Spleen (tissue), 11 donors: Measurements from ENCODE around the gene SNX30. TPM values are rescaled to one million over a fixed set of nuclear protein-coding genes. Genes with fewer than 3 reads are reported as not detected.

Experiments
- DNase-seq: peaks from one replicate; pipeline ENCODE4 v3.0.0-alpha.2; 2020
- H3K27ac ChIP-seq, 8 donors: fragments of 200-600 bp; sonication (generic) in 7 of 8; 1 replicate in 4 of 8; 2 replicates in 4 of 8; pipeline versions ENCODE4 v1.5.0 to v1.8.0; 2016 to 2021; ENCODE audit warnings: inconsistent platforms in 4 of 8, mild to moderate bottlenecking in 4 of 8, moderate library complexity in 1 of 8
- H3K27me3 ChIP-seq, 7 donors: fragments of 200-600 bp; sonication (generic) in 6 of 7; replicated peaks in 1 of 7; 1 replicate in 4 of 7; 2 replicates in 3 of 7; pipeline versions ENCODE4 v1.5.0 to v1.8.0; 2016 to 2021; ENCODE audit warnings: inconsistent platforms in 3 of 7, mild to moderate bottlenecking in 1 of 7
- H3K36me3 ChIP-seq, 6 donors: fragments of 200-600 bp; sonication (generic) in 5 of 6; 1 replicate in 4 of 6; 2 replicates in 2 of 6; pipeline versions ENCODE4 v1.5.0 to v1.8.0; 2016 to 2021; ENCODE audit warnings: inconsistent platforms in 2 of 6
- H3K4me1 ChIP-seq, 6 donors: fragments of 200-600 bp; sonication (generic) in 5 of 6; 1 replicate in 3 of 6; 2 replicates in 3 of 6; pipeline versions ENCODE4 v1.5.0 to v1.8.0; 2016 to 2021; ENCODE audit warnings: inconsistent platforms in 3 of 6
- H3K4me3 ChIP-seq, 8 donors: fragments of 200-600 bp; sonication (generic) in 7 of 8; 1 replicate in 4 of 8; 2 replicates in 4 of 8; pipeline versions ENCODE4 v1.5.0 to v1.8.0; 2016 to 2021; ENCODE audit warnings: inconsistent platforms in 4 of 8, mild to moderate bottlenecking in 4 of 8, moderate library complexity in 2 of 8
- H3K9me3 ChIP-seq, 8 donors: fragments of 200-600 bp; sonication (generic) in 7 of 8; 1 replicate in 4 of 8; 2 replicates in 4 of 8; pipeline versions ENCODE4 v1.5.0 to v1.8.0; 2016 to 2021; ENCODE audit warnings: inconsistent platforms in 4 of 8
- POLR2A ChIP-seq, 3 donors: fragments of 450-650 bp; IDR thresholded peaks; one replicate each; pipeline ENCODE4 v1.5.1; 2017; ENCODE audit warnings: antibody characterized with exemption in 3 of 3, mild to moderate bottlenecking in 1 of 3
- POLR2AphosphoS5 ChIP-seq, 3 donors: sonication (generic); formaldehyde crosslinking; IDR thresholded peaks; one replicate each; pipeline ENCODE4 v1.5.1; 2017; ENCODE audit warnings: antibody characterized with exemption in 3 of 3
- WGBS, 5 donors: extraction: QIAGEN DNeasy Blood & Tissue Kit in 3 of 5; methylation state at CpG; one replicate each; pipeline versions ENCODE4 v1.1.5 to v1.1.7; 2013 to 2018; 5-methylcytosine and 5-hydroxymethylcytosine counted together
- intact Hi-C: fragments of 100-400 bp; cut with DNase I; formaldehyde crosslinking; loops from one replicate; pipeline ENCODE4 v1.15.0; 2023; ENCODE audit warnings: low total_unique reads
- polyA plus RNA-seq, 3 donors: library from polyadenylated mRNA; stranded (reverse); fragments of 200-250 nt; gene quantifications; one replicate each; pipeline ENCODE4 v1.2.1, GENCODE V29; 2013
- total RNA-seq, 7 donors: library from RNA; depleted of rRNA in 3 of 7; stranded (reverse); fragments of >200 nt in 3 of 7; fragmentation: NEBNext Ultra II Directional in 4 of 7; extraction: Animal tissue kit (Norgen Biotek cat#: 25700) in 4 of 7; gene quantifications; one replicate each; pipeline versions ENCODE4 v1.1.0 to v1.2.1, GENCODE V29; 2016 to 2021
- TF ChIP-seq, protein P1 (sequence below), 11 experiments: fragments of 200-600 bp in 7 of 11; fragments of 450-650 bp in 4 of 11; sonication (generic) in 4 of 11; IDR thresholded peaks in 8 of 11; conservative IDR thresholded peaks in 3 of 11; 1 replicate in 7 of 11; 2 replicates in 4 of 11; pipeline versions ENCODE4 v1.4.0 to v1.8.0; 2016 to 2021; ENCODE audit warnings: antibody characterized with exemption in 11 of 11, inconsistent platforms in 4 of 11, mild to moderate bottlenecking in 1 of 11
- donor health status: healthy with polysubstance abuse.
- donor health status: DM: no; HTN: no; CAD: no; lungs with moderate emphysema.
- donor health status: DM: no; HTN: no; CAD: no.
- donor health status: Bipolar disorder and iron deficiency.
- donor health status: healthy.
- donor health status: DM: no; HTN: no; CAD: no.
- donor health status: DM: yes; HTN: yes; CAD: no.

Gene SNX30
- total and polyA plus RNA-seq, 10 donors = 1.2 to 23.3 (median 14.6) TPM

DNA sequence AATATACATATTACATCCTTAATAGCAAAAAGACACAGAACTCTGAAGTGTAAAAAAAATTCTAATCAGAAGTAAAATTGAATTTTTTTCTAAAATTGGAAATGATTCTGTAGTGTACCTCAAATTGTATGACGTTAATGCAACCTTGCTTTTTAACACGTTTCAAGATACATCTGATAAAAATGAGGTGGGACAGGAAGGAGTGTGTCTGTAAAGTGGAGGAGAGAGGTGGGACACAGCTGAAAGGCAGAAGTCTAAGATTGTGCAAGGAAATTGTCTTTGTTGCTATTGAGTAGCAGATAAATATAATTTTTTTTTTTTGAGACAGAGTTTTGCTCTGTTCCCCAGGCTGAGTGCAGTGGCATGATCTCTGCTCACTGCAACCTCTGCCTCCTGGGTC is 15.7 kb upstream of the SNX30 start:
- Histone ChIP-seq H3K4me3 (no peak overlapping the region), H3K36me3 (no peaks in the 10 kb centered on the region), H3K9me3 (no peaks in the 10 kb centered on the region), H3K4me1 (no peaks in the 10 kb centered on the region), H3K27ac (no peak overlapping the region), H3K27me3 (peaks cover 0 to under 1% (median 0%) of the 10 kb centered on the region in 7 donors)
- TF ChIP-seq POLR2A (IDR thresholded peaks at IDR 0.05) (no peak), POLR2AphosphoS5 (IDR thresholded peaks at IDR 0.05) (no peak)
- TF ChIP-seq, protein P1, sequence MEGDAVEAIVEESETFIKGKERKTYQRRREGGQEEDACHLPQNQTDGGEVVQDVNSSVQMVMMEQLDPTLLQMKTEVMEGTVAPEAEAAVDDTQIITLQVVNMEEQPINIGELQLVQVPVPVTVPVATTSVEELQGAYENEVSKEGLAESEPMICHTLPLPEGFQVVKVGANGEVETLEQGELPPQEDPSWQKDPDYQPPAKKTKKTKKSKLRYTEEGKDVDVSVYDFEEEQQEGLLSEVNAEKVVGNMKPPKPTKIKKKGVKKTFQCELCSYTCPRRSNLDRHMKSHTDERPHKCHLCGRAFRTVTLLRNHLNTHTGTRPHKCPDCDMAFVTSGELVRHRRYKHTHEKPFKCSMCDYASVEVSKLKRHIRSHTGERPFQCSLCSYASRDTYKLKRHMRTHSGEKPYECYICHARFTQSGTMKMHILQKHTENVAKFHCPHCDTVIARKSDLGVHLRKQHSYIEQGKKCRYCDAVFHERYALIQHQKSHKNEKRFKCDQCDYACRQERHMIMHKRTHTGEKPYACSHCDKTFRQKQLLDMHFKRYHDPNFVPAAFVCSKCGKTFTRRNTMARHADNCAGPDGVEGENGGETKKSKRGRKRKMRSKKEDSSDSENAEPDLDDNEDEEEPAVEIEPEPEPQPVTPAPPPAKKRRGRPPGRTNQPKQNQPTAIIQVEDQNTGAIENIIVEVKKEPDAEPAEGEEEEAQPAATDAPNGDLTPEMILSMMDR (IDR thresholded peaks at IDR 0.05 in 8 of 11, conservative IDR thresholded peaks at IDR 0.05 in 3 of 11) = no peak
- no peak for DNase-seq
- intact Hi-C loops = no loop called here
- 37 to 43% (median 40%) methylated on average over 2 of the region's 2 CpGs for WGBS, 5 donors

DNA sequence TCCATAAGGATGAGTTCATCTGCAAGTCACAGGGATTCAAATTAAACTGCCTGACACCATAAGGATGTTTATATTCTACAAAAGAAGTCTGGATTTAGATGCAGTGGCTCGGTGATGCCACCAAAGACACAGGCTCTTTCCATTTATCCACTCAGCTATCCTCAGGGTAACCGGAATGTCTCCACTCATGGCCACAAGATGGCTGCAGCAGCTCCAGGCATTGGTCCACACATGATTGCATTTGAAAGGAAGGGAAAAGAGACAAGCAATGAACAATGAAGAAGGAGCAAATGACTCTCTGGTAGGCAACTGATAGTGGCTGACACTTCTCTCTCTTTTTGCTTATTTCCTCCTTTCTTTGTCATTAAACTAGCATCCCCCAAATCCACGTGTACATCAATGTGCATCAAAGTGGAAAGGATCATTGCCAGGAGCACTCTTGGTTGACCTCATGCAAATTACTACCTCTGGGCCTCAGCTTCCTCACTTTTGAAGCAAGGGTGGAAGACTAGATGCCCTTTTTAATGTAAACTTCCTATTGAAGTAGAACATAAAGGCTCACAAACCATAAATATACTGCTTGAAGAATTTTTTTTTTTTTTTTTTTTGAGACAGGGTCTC is 7.2 kb upstream of the SNX30 start:
- WGBS, 5 donors = 71 to 87% (median 81%) methylated on average over 3 of the region's 3 CpGs
- DNase-seq = no peak
- H3K4me3 ChIP-seq = no peak overlapping the region
- peaks cover 0 to 38% (median 3%) of the 10 kb centered on the region in 6 donors for H3K4me1 ChIP-seq
- TF ChIP-seq, protein P1 (IDR thresholded peaks at IDR 0.05 in 8 of 11, conservative IDR thresholded peaks at IDR 0.05 in 3 of 11) = no peak
- TF ChIP-seq POLR2A (IDR thresholded peaks at IDR 0.05) (no peak), POLR2AphosphoS5 (IDR thresholded peaks at IDR 0.05) (no peak)
- no peaks in the 10 kb centered on the region for H3K36me3 ChIP-seq
- no peaks in the 10 kb centered on the region for H3K9me3 ChIP-seq
- H3K27me3 ChIP-seq = peaks cover 0 to 13% (median 0%) of the 10 kb centered on the region in 7 donors
- intact Hi-C loops = no loop called here
- no peak overlapping the region for H3K27ac ChIP-seq

DNA sequence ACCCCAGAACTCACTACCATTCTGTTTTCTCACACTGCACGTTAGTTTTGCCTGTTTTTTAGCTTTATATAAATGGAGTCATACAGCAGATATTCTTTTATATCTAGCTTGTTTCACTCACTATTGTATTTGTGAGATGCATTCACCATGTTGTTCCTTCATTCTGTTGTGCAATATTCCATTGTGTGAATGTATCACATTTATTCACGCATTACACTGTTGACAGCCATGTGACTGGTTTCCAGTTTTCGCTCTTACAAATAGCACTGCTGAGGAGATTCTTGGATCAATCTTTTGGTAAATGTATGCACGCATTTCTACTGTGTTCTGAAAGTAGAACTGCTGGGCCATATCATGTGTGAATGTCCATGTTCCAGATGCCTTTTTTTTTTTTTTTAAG is 6.4 kb upstream of the SNX30 start:
- TF ChIP-seq, protein P1 (IDR thresholded peaks at IDR 0.05 in 8 of 11, conservative IDR thresholded peaks at IDR 0.05 in 3 of 11) = no peak
- TF ChIP-seq POLR2A (IDR thresholded peaks at IDR 0.05) (no peak), POLR2AphosphoS5 (IDR thresholded peaks at IDR 0.05) (no peak)

DNA sequence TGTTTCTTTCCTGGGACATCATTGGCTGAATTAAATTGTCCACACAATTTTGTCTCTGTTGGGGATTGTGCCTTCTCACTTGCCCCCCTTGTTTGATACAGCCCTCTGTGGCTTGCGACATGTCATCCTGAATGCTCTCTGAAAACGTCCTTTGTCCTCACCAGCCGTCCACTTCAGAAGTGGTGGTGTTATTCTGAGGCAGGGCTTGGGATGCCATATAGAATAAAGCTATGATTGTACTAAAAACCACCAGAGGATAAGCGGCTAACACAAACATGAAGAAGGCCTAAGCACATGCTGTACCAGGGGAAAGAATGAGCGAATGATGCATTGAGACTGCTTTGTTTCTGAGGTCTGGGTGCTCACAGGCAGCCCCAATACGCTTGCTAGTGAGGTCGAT is 3.5 kb upstream of the SNX30 start:
- intact Hi-C loops = no loop called here
- no peak for DNase-seq
- H3K4me1 ChIP-seq = peaks cover 0 to 60% (median 26%) of the 10 kb centered on the region in 6 donors
- no peaks in the 10 kb centered on the region for H3K9me3 ChIP-seq
- no peaks in the 10 kb centered on the region for H3K36me3 ChIP-seq
- no peak overlapping the region for H3K27ac ChIP-seq
- H3K27me3 ChIP-seq = peaks cover 0 to under 1% (median 0%) of the 10 kb centered on the region in 7 donors
- H3K4me3 ChIP-seq = no peak overlapping the region
- WGBS, 5 donors = 80 to 90% (median 87%) methylated on average over 7 of the region's 7 CpGs
- TF ChIP-seq POLR2AphosphoS5 (IDR thresholded peaks at IDR 0.05) (no peak), POLR2A (IDR thresholded peaks at IDR 0.05) (no peak)
- TF ChIP-seq, protein P1 (IDR thresholded peaks at IDR 0.05 in 8 of 11, conservative IDR thresholded peaks at IDR 0.05 in 3 of 11) = no peak

More for the DNA sequence above, 6.4 kb upstream of the SNX30 start:
- Histone ChIP-seq H3K27me3 (peaks cover 0 to 13% (median 0%) of the 10 kb centered on the region in 7 donors), H3K4me3 (no peak overlapping the region), H3K27ac (no peak overlapping the region), H3K4me1 (peaks cover 0 to 47% (median 6%) of the 10 kb centered on the region in 6 donors), H3K9me3 (no peaks in the 10 kb centered on the region), H3K36me3 (no peaks in the 10 kb centered on the region)
- 71 to 87% (median 82%) methylated on average over 4 of the region's 4 CpGs for WGBS, 5 donors
- intact Hi-C loops = no loop called here
- DNase-seq = no peak
